IPS DF 6.9 (cell line): Measurements from ENCODE around the gene ABCC9.
A peak's percentile ranks its signal among the peaks of the same experiment; 100 is the strongest.

Experiments
- DNase-seq: peaks from one replicate; pipeline ENCODE4 v3.0.0-alpha.2; 2013; ENCODE audit warnings: low read depth, low spot score
- H3K27ac ChIP-seq: one replicate; pipeline ENCODE4 v1.5.1; 2013; ENCODE audit warnings: low read length, control low read depth
- H3K27me3 ChIP-seq: 2 replicates; pipeline ENCODE4 v1.6.1; 2013; ENCODE audit warnings: mild to moderate bottlenecking, low read length; ENCODE audit not compliant: control insufficient read depth, insufficient read depth
- H3K36me3 ChIP-seq: 2 replicates; pipeline ENCODE4 v1.6.1; 2013; ENCODE audit warnings: low read length; ENCODE audit not compliant: control insufficient read depth, insufficient read depth
- H3K4me1 ChIP-seq: 2 replicates; pipeline ENCODE4 v1.6.1; 2013; ENCODE audit warnings: low read length; ENCODE audit not compliant: control insufficient read depth, insufficient read depth
- H3K4me3 ChIP-seq: 2 replicates; pipeline ENCODE4 v1.5.1; 2013; ENCODE audit warnings: mild to moderate bottlenecking, low read length
- H3K9me3 ChIP-seq: 2 replicates; pipeline ENCODE4 v1.6.1; 2013; ENCODE audit warnings: low read length, inconsistent platforms; ENCODE audit not compliant: control insufficient read depth, insufficient read depth
- WGBS: extraction: QIAGEN DNeasy Blood & Tissue Kit; methylation state at CpG from one replicate; pipeline ENCODE4 v1.1.7; 2013; ENCODE audit warnings: mixed read lengths, missing lambda C conversion rate; ENCODE audit not compliant: insufficient read length, insufficient coverage; 5-methylcytosine and 5-hydroxymethylcytosine counted together

ABCC9 gene

DNA sequence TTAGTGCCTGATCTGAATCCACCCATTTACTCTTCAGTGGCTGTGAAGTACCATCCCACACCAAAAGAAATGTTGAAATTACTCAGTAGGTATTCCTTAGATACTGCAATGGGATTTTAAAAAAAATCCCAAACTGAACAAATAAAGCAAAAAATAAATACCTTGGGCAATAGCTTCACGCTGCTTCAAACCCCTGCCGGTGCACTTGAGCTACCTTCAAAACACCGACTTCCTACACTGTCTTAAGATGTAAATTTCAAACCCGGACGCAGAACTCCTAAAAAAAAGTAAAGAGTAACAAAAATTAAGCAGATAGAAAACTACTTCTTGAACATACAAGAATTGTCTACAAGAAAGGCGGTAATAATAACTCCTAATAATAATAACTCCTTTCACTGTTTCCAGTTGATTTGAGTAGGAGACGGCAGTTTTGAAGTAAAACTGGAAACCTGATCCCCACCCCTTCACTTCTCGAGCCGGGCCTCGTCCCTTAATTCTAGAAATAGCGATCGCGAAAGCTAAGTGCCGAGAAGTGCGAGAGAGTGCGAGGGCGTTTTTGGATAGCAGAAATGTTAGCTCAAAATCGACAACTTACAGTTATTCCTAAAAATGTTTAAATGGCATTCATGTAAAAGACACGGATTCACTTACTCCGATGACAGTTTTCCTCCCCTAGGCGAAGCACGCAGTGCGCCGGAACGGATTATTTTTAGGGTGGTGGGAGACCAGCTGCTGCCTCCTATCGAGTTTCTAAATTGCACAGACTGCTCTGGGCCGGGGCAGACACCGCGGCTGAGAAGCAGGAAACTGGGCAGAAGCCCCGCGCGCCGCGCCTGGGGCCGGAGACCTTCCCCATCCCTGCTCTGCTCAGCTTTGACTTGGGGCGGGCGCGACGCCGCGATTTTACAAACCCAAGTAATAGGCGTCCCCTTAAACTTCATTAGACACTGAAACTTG lies at the start of gene ABCC9:
Gene ABCC9 (minus strand): TSS at position 878 of the 957 bp plus-strand sequence. CDS start 4,752 bp downstream, outside the sequence.
- H3K9me3 ChIP-seq = no peaks in the 10 kb centered on the region
- no peak within 1 kb of the TSS for H3K27ac ChIP-seq
- peaks cover 15% of the 10 kb centered on the region for H3K27me3 ChIP-seq
- WGBS = no CpG with 5 or more reads among the region's 42 CpGs
- no peak for DNase-seq
- H3K36me3 ChIP-seq = no peaks in the 10 kb centered on the region
- H3K4me3 ChIP-seq = peak within 1 kb of the TSS; percentile 45
- no peaks in the 10 kb centered on the region for H3K4me1 ChIP-seq

DNA sequence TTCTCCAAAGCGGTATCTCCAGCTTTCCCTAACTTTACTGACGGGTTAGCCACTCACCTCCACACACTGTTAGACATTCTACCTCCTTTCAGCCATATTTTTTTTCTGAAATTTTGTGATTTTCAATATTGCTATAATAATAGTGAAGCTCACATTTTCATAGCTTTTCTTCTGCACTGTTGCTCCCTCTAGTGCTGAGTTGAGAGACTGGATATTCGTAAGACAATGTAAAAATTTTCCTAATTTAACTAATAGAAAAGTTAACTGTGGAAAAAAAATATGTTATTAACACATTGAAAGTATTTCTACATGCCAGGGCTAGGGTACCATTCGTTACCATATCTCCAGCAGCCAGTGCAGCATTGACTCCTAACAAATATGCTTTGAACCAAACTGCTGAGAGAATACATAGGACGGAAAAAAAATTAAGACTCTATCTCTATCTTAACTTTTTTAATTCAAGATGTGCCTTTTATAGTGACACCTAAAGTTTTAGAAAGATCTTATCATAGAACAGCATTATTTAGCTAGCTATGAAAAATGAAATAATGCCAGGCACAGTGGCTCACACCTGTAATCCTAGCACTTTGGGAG lies 48.7 kb upstream of the ABCC9 start:
- WGBS = no CpG with 5 or more reads among the region's 5 CpGs
- Histone ChIP-seq H3K4me1 (no peaks in the 10 kb centered on the region), H3K4me3 (no peak overlapping the region), H3K27ac (no peak overlapping the region), H3K27me3 (no peaks in the 10 kb centered on the region), H3K36me3 (no peaks in the 10 kb centered on the region), H3K9me3 (no peaks in the 10 kb centered on the region)
- no peak for DNase-seq

DNA sequence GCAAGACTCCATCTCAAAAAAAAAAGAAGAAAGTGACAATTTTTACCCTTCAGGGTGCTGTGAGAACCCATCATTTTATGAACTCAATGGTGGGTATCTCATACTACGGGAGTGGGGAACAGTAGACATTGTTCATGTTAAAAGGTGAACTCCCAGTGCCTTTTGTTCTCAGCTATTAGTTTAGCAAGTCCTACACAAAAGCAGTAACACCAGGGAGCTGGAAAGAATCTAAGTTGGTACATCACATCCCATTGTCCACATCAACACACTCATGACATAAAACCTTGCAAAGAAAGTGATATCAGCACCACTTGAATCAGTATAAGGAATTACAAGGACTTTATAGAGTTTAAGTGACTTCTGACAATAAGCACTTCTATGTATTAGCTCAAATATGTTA lies 47.4 kb upstream of the ABCC9 start:
- Histone ChIP-seq H3K4me1 (no peaks in the 10 kb centered on the region), H3K9me3 (no peaks in the 10 kb centered on the region), H3K4me3 (no peak overlapping the region), H3K36me3 (no peaks in the 10 kb centered on the region), H3K27ac (no peak overlapping the region), H3K27me3 (no peaks in the 10 kb centered on the region)
- no peak for DNase-seq
- WGBS = no CpG with 5 or more reads among the region's 1 CpG

DNA sequence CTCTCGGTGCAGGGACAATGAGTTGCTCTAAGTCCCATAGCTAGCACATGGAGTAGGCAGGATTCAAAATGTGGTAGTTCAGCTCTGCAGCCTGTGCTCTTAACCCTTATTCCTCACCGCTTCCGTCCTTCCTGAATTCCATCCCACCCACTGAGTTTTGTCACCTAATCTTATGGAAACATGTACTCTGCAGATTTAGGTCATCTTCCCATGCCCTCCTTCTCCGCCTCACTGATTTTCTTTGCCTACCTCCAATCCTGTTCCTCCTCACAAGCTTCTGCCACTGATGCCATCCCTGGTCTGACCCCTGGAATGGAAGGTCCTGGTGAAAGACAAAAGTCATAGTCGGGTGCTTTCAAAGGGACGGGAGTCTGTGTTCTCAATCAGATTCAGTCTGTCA lies 46.5 kb upstream of the ABCC9 start:
- Histone ChIP-seq H3K4me1 (no peaks in the 10 kb centered on the region), H3K27me3 (no peaks in the 10 kb centered on the region), H3K36me3 (no peaks in the 10 kb centered on the region), H3K4me3 (no peak overlapping the region), H3K27ac (no peak overlapping the region), H3K9me3 (no peaks in the 10 kb centered on the region)
- no peak for DNase-seq
- no CpG with 5 or more reads among the region's 6 CpGs for WGBS

DNA sequence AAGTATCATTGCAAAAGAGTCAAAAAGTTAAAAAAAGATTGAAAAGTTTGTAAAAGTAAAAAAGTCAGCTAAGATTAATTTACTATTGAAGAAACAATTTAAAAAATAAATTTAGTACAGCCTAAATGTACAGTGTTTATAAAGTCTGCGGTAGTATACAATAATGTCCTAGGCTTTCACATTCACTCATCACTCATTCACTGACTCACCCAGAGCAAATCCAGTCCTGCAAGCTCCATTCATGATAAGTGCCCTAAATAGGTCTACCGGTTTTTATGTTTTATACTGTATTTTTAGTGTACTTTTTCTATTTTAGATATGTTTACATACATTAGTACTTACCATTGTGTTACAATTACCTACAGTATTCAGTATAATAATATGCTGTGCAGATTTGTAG lies 43.9 kb upstream of the ABCC9 start:
- WGBS = no CpG with 5 or more reads among the region's 2 CpGs
- H3K9me3 ChIP-seq = no peaks in the 10 kb centered on the region
- H3K27me3 ChIP-seq = no peaks in the 10 kb centered on the region
- no peaks in the 10 kb centered on the region for H3K36me3 ChIP-seq
- no peak overlapping the region for H3K4me3 ChIP-seq
- no peak for DNase-seq
- no peaks in the 10 kb centered on the region for H3K4me1 ChIP-seq
- H3K27ac ChIP-seq = no peak overlapping the region

GRCh38 chr12:21984375-21984774 lies 43.1 kb upstream of the ABCC9 start:
- Histone ChIP-seq H3K9me3 (no peaks in the 10 kb centered on the region), H3K27ac (no peak overlapping the region), H3K4me1 (no peaks in the 10 kb centered on the region), H3K36me3 (no peaks in the 10 kb centered on the region), H3K27me3 (no peaks in the 10 kb centered on the region), H3K4me3 (no peak overlapping the region)
- no peak for DNase-seq

DNA sequence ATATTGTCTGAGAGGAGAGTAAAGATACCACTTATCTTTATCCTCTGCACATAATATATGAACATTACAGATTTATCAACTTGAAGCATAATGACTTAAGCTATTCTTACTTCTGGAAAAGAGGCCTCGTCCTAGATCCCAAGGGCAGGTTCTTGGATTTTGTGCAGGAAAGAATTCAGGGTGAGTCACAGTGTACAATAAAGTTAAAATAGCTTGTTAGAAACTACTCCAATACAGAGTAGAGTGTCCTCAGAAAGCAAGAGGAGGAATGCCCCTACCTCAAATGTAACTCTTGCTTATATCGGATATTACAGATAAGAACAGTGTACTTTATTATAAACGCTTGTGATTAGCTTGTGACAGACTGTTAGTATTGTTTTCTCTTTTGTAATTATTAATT lies 41.9 kb upstream of the ABCC9 start:
- Histone ChIP-seq H3K27me3 (no peaks in the 10 kb centered on the region), H3K9me3 (no peaks in the 10 kb centered on the region), H3K27ac (no peak overlapping the region), H3K4me3 (no peak overlapping the region), H3K36me3 (no peaks in the 10 kb centered on the region), H3K4me1 (no peaks in the 10 kb centered on the region)
- no CpG with 5 or more reads among the region's 3 CpGs for WGBS
- no peak for DNase-seq

DNA sequence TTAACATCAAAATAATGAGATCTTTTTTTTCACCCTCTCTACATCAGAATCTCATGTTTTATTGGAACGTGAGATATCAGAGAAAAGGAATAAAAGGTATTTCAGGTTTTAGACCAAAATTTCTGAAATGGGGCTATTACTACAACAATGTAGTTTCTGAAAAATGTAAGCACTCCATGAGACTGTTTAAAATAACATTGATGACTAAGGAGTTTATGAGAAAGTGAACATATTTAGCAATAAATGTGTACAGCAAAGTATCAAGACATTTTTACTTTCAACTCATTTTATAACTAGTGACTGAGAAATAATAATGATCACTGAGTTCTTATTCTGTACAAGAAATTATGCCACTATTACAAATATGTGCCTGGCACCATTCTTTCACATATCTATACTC lies 39.3 kb upstream of the ABCC9 start:
- no peaks in the 10 kb centered on the region for H3K4me1 ChIP-seq
- no peaks in the 10 kb centered on the region for H3K27me3 ChIP-seq
- DNase-seq = no peak
- no peaks in the 10 kb centered on the region for H3K36me3 ChIP-seq
- no peak overlapping the region for H3K4me3 ChIP-seq
- no peak overlapping the region for H3K27ac ChIP-seq
- H3K9me3 ChIP-seq = no peaks in the 10 kb centered on the region
- WGBS = no CpG with 5 or more reads among the region's 1 CpG

DNA sequence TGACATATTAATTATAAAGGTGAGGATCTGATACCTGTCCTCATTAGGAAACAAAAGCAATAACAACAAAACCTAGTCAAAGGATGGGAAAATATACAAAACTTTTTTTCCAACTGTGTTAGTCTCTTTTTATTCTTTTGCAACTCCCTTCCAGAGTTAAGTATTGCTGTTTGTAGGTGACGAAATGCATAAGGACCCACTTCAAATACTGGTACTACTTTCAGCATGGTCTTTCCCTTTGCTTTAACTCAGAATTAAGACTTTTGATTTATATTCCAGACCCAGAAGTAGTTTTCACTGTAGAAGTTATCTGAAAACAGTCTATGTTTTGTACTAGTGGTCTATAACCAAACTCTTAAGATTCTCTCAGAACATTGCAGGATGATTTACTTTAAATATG lies 34.1 kb upstream of the ABCC9 start:
- Histone ChIP-seq H3K36me3 (no peaks in the 10 kb centered on the region), H3K4me3 (no peak overlapping the region), H3K27me3 (no peaks in the 10 kb centered on the region), H3K9me3 (no peaks in the 10 kb centered on the region), H3K27ac (no peak overlapping the region), H3K4me1 (no peaks in the 10 kb centered on the region; the same call in 1 of the 2 replicates)
- no peak for DNase-seq
- WGBS = no CpG with 5 or more reads among the region's 1 CpG

- Histone ChIP-seq H3K27me3 (no peaks in the 10 kb centered on the region), H3K9me3 (no peaks in the 10 kb centered on the region)
Observed at GRCh38 chr12:21973221-21973620, 32.0 kb upstream of the ABCC9 start.

More at GRCh38 chr12:21973221-21973620, 32.0 kb upstream of the ABCC9 start:
- no peak for DNase-seq
- Histone ChIP-seq H3K4me1 (no peaks in the 10 kb centered on the region; the same call in 1 of the 2 replicates), H3K27ac (no peak overlapping the region), H3K36me3 (no peaks in the 10 kb centered on the region), H3K4me3 (no peak overlapping the region)
